HepG2 (cell line): ENCODE data around the gene SLC34A3. TPM values are rescaled to one million over a fixed set of nuclear protein-coding genes. Genes with fewer than 3 reads are reported as not detected.

Source experiments
- AKAP8 ChIP-seq: sonication (generic); formaldehyde crosslinking; IDR thresholded peaks from 2 replicates; pipeline ENCODE4 v1.5.1; 2020; ENCODE audit warnings: mild to moderate bottlenecking, missing genetic modification reagents
- BRF2 ChIP-seq: sonication (generic); formaldehyde crosslinking; IDR thresholded peaks from 2 replicates; pipeline ENCODE4 v1.8.1; 2022; ENCODE audit warnings: mild to moderate bottlenecking, missing genetic modification reagents
- FOXP4 ChIP-seq: sonication (generic); formaldehyde crosslinking; IDR thresholded peaks from 2 replicates; pipeline ENCODE4 v1.4.0; 2020; ENCODE audit warnings: missing genetic modification reagents
- GATAD2A ChIP-seq: IDR thresholded peaks from 2 replicates; pipeline ENCODE4 v1.6.1; 2016
- KLF11 ChIP-seq: IDR thresholded peaks from 2 replicates; pipeline ENCODE4 v1.6.1; 2016; ENCODE audit warnings: missing compliant biosample characterization
- NCOA5 ChIP-seq: sonication (generic); formaldehyde crosslinking; IDR thresholded peaks from 2 replicates; pipeline ENCODE4 v1.4.0; 2020; ENCODE audit warnings: missing genetic modification reagents
- SSRP1 ChIP-seq: IDR thresholded peaks from 2 replicates; pipeline ENCODE4 v1.6.1; 2016; ENCODE audit warnings: control low read depth
- UBTF ChIP-seq: sonication (generic); formaldehyde crosslinking; IDR thresholded peaks from 2 replicates; pipeline ENCODE4 v1.4.0; 2020; ENCODE audit warnings: mild to moderate bottlenecking, missing genetic modification reagents
- ZHX2 ChIP-seq, 2 experiments: sonication (generic) in 1 of 2; formaldehyde crosslinking in 1 of 2; IDR thresholded peaks; 2 replicates each; pipeline versions ENCODE4 v1.6.1 to v1.9.0; 2014 to 2022; ENCODE audit warnings: antibody characterized with exemption in 1 of 2, borderline replicate concordance in 1 of 2, inconsistent platforms in 1 of 2, low read depth in 1 of 2, missing genetic modification reagents in 1 of 2
- ZNF382 ChIP-seq: sonication (generic); formaldehyde crosslinking; IDR thresholded peaks from 2 replicates; pipeline ENCODE4 v1.5.0; 2020; ENCODE audit warnings: missing genetic modification reagents, mild to moderate bottlenecking, borderline replicate concordance
- ZNF629 ChIP-seq: sonication (generic); formaldehyde crosslinking; conservative IDR thresholded peaks from 2 replicates; pipeline ENCODE4 v1.5.0; 2020; ENCODE audit warnings: missing genetic modification reagents
- ZNF687 ChIP-seq: sonication (generic); formaldehyde crosslinking; IDR thresholded peaks from 2 replicates; pipeline ENCODE4 v1.5.1; 2020; ENCODE audit warnings: mild to moderate bottlenecking, missing genetic modification reagents, moderate library complexity
- polyA plus RNA-seq, 8 experiments: library from polyadenylated mRNA; depleted of rRNA in 3 of 8; stranded (reverse) in 7 of 8; unstranded in 1 of 8; fragments of >200 nt; fragmentation: Illumina TruSeq in 4 of 8; extraction: Trizol in 4 of 8; gene quantifications; 2 replicates each; pipeline versions ENCODE4 v1.2.1 to v1.2.3, GENCODE V29; 2011 to 2016; ENCODE audit warnings: low read depth in 4 of 8, missing spikeins in 1 of 8, mixed read lengths in 1 of 8; ENCODE audit not compliant: insufficient read depth in 1 of 8
- total RNA-seq, 5 experiments: library from RNA; depleted of rRNA; stranded (reverse); fragments of >200 nt; fragmentation: Illumina TruSeq; extraction: Trizol; gene quantifications; 2 replicates each; pipeline ENCODE4 v1.2.3, GENCODE V29; 2016; ENCODE audit warnings: low read depth in 1 of 5

SLC34A3 gene
- total and polyA plus RNA-seq, 2 of the 13 experiments (the other 11 are each of a cell fraction or from before 2014, with no cell fraction given): 0.07 to 1.0 TPM

GRCh38 chr9:137227054-137227852 is 3.4 kb upstream of the SLC34A3 start, which contains the start of gene RNF224 (continued):
- TF ChIP-seq ZNF382 (no peak), SSRP1 (CRISPR knock-in tag) (no peak), UBTF (CRISPR knock-in tag) (0 out of 2 replicates have a peak, but pooled peaks have one; percentile 16), ZNF687 (peak; percentile 40; the same call in 1 of the 2 replicates), ZHX2 (IDR thresholded peaks at IDR 0.05; ENCODE audit: low read depth) (no peak), ZHX2 (CRISPR knock-in tag; IDR thresholded peaks at IDR 0.05; ENCODE audit: borderline replicate concordance) (no peak), ZNF629 (CRISPR knock-in tag) (0 out of 2 replicates have a peak, but pooled peaks have one; percentile 10), FOXP4 (CRISPR knock-in tag) (no peak), NCOA5 (no peak), AKAP8 (peak; percentile 98), KLF11 (CRISPR knock-in tag) (no peak), BRF2 (CRISPR knock-in tag) (no peak), GATAD2A (CRISPR knock-in tag) (peak; percentile 52; the same call in 1 of the 2 replicates)
